ENCODE measurements around the gene IL1B. TPM values are rescaled to one million over a fixed set of nuclear protein-coding genes. Genes with fewer than 3 reads are reported as not detected.
A peak's percentile ranks its signal among the peaks of the same experiment; 100 is the strongest.

The IL1B gene
- total and polyA plus RNA-seq, 2 donors (not counting 1 experiment from before 2014, with no cell fraction given): 0.20 to 13.1 TPM

- no peak for ATAC-seq (ENCODE audit: low read depth)
- Mint-ChIP-seq H3K4me3 (peak overlapping the region; percentile 1), H3K27me3 (no peaks in the 10 kb centered on the region), H3K27ac (peak overlapping the region; percentile 39), H3K4me1 (peaks cover 23% of the 10 kb centered on the region), H3K9me3 (ENCODE audit: insufficient read depth) (no peaks in the 10 kb centered on the region)
- no peak overlapping the region for H3K9ac ChIP-seq (ENCODE audit: low read length)
- ChIA-PET CTCF (interaction anchor here (0.8 to 12.5 kb wide), 5 partner anchors 9 to 280 kb away, joined by 3 to 299 read pairs (median 3); no protein-coding TSS in a partner anchor), POLR2A (no interaction called here)
- no peaks in the 10 kb centered on the region for H3K79me2 ChIP-seq (ENCODE audit: control insufficient read depth, insufficient read depth, low read length)
- H3K27ac ChIP-seq (ENCODE audit: low read length in 2 of 2): no peak overlapping the region
- WGBS (ENCODE audit: insufficient coverage): 21% methylated on average over 4 of the region's 7 CpGs
- H4K20me1 ChIP-seq (ENCODE audit: control insufficient read depth, insufficient read depth, low read length, poor library complexity, severe bottlenecking): no peaks in the 10 kb centered on the region
- no peak overlapping the region for H3K4me2 ChIP-seq (replicated peaks; ENCODE audit: low read depth, low read length, poor library complexity, severe bottlenecking)
- intact Hi-C loops (cut with micrococcal nuclease): loop anchor here (10.0 kb wide), 1 partner anchor 256 kb away; no protein-coding TSS in a partner anchor
- no peak for DNase-seq
- H3K4me1 ChIP-seq (ENCODE audit: control insufficient read depth in 2 of 2, insufficient read depth in 2 of 2, low read length in 2 of 2): peaks cover 7 to 20% of the 10 kb centered on the region in 2 donors
- H3K27me3 ChIP-seq (replicated peaks in 1 of 4; ENCODE audit: control extremely low read depth in 1 of 4, control insufficient read depth in 3 of 4, insufficient read depth in 4 of 4, low read length in 3 of 4): no peaks in the 10 kb centered on the region
- H3K4me3 ChIP-seq (ENCODE audit: control extremely low read depth in 1 of 5, extremely low read depth in 1 of 5, insufficient read depth in 1 of 5, low read depth in 2 of 5, low read length in 4 of 5): no peak overlapping the region
- TF ChIP-seq EZH2 (IDR thresholded peaks at IDR 0.05; ENCODE audit: borderline replicate concordance, insufficient read depth, low read depth, low read length, poor library complexity, severe bottlenecking): no peak
- TF ChIP-seq CTCF (IDR thresholded peaks at IDR 0.05): no peak
- peak overlapping the region; percentile 65 for H2AFZ ChIP-seq (ENCODE audit: insufficient read depth, low read depth, low read length, poor library complexity, severe bottlenecking)
- no peaks in the 10 kb centered on the region for H3K9me3 ChIP-seq (ENCODE audit: control extremely low read depth in 1 of 3, control insufficient read depth in 2 of 3, insufficient read depth in 1 of 3, low read length in 2 of 3)
- H3K36me3 ChIP-seq (replicated peaks in 1 of 2; ENCODE audit: control extremely low read depth in 1 of 2, control insufficient read depth in 1 of 2, extremely low read depth in 1 of 2, insufficient read depth in 2 of 2, low read length in 1 of 2): no peaks in the 10 kb centered on the region
Measured at GRCh38 chr2:112880696-112881095, 44.1 kb upstream of the IL1B start.

DNA sequence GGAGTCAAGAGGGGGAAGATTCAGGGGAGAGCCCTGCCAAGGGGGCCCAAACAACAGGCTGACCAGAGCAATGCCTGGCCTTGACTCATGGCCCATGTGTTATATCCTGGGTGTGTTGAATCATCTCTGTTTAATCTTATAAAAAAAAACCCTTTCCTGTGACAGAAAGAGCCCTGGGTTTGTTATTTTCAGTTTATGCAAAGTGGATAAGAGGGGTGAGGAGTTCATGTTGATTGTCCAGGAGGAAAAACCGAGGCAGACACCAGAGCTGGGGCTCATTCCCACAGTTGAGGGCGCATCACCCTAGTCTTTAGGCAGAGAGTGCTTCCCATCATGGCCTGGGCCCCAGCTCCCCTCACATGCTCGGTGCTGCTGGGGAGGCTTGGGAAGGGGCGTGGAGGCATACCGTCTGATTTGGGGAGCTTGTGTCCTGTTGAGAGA, 43.5 kb upstream of the IL1B start:
- intact Hi-C loops (cut with micrococcal nuclease): loop anchor here (10.0 kb wide), 1 partner anchor 255 kb away; no protein-coding TSS in a partner anchor
- no peaks in the 10 kb centered on the region for H3K9me3 ChIP-seq (ENCODE audit: control extremely low read depth in 1 of 3, control insufficient read depth in 2 of 3, insufficient read depth in 1 of 3, low read length in 2 of 3)
- no peak overlapping the region for H3K4me3 ChIP-seq (ENCODE audit: control extremely low read depth in 1 of 5, extremely low read depth in 1 of 5, insufficient read depth in 1 of 5, low read depth in 2 of 5, low read length in 4 of 5)
- no peak overlapping the region for H2AFZ ChIP-seq (ENCODE audit: insufficient read depth, low read depth, low read length, poor library complexity, severe bottlenecking)
- no peaks in the 10 kb centered on the region for H3K36me3 ChIP-seq (replicated peaks in 1 of 2; ENCODE audit: control extremely low read depth in 1 of 2, control insufficient read depth in 1 of 2, extremely low read depth in 1 of 2, insufficient read depth in 2 of 2, low read length in 1 of 2)
- no peaks in the 10 kb centered on the region for H3K27me3 Mint-ChIP-seq
- H3K4me1 Mint-ChIP-seq: peaks cover 23% of the 10 kb centered on the region
- H3K27ac ChIP-seq (ENCODE audit: low read length in 2 of 2): no peak overlapping the region
- DNase-seq (no peak), ATAC-seq (ENCODE audit: low read depth) (no peak)
- H4K20me1 ChIP-seq (ENCODE audit: control insufficient read depth, insufficient read depth, low read length, poor library complexity, severe bottlenecking): no peaks in the 10 kb centered on the region
- WGBS (ENCODE audit: insufficient coverage): 80% methylated on average over 3 of the region's 5 CpGs
- H3K9me3 Mint-ChIP-seq (ENCODE audit: insufficient read depth): no peaks in the 10 kb centered on the region
- POLR2A ChIA-PET: no interaction called here
- peaks cover 7 to 20% of the 10 kb centered on the region in 2 donors for H3K4me1 ChIP-seq (ENCODE audit: control insufficient read depth in 2 of 2, insufficient read depth in 2 of 2, low read length in 2 of 2)
- no peak overlapping the region for H3K9ac ChIP-seq (ENCODE audit: low read length)
- H3K79me2 ChIP-seq (ENCODE audit: control insufficient read depth, insufficient read depth, low read length): no peaks in the 10 kb centered on the region
- no peaks in the 10 kb centered on the region for H3K27me3 ChIP-seq (replicated peaks in 1 of 4; ENCODE audit: control extremely low read depth in 1 of 4, control insufficient read depth in 3 of 4, insufficient read depth in 4 of 4, low read length in 3 of 4)
- peak overlapping the region; percentile 12 for H3K4me3 Mint-ChIP-seq
- CTCF ChIA-PET: interaction anchor here (0.8 to 12.5 kb wide), 4 partner anchors 9 to 279 kb away, joined by 3 to 299 read pairs (median 3); no protein-coding TSS in a partner anchor
- TF ChIP-seq EZH2 (IDR thresholded peaks at IDR 0.05; ENCODE audit: borderline replicate concordance, insufficient read depth, low read depth, low read length, poor library complexity, severe bottlenecking) (no peak), CTCF (IDR thresholded peaks at IDR 0.05) (no peak)
- H3K27ac Mint-ChIP-seq: peak overlapping the region; percentile 17
- no peak overlapping the region for H3K4me2 ChIP-seq (replicated peaks; ENCODE audit: low read depth, low read length, poor library complexity, severe bottlenecking)
